HepG2 (cell line): ENCODE data around the gene PKD1L1. TPM values are rescaled to one million over a fixed set of nuclear protein-coding genes. Genes with fewer than 3 reads are reported as not detected.

Experiments used
- BCL6 ChIP-seq: IDR thresholded peaks from 2 replicates; pipeline ENCODE4 v1.6.1; 2016; ENCODE audit warnings: missing genetic modification reagents, missing compliant biosample characterization
- CREM ChIP-seq, 2 experiments: sonication (generic) in 1 of 2; formaldehyde crosslinking in 1 of 2; IDR thresholded peaks; 2 replicates each; pipeline versions ENCODE4 v1.4.0 to v1.6.1; 2016 to 2020; ENCODE audit warnings: antibody characterized with exemption in 1 of 2, mild to moderate bottlenecking in 1 of 2, missing genetic modification reagents in 1 of 2
- EP300 ChIP-seq, 3 experiments: sonication (generic) in 1 of 3; formaldehyde crosslinking in 1 of 3; IDR thresholded peaks; 2 replicates each; pipeline versions ENCODE4 v1.5.1 to v1.6.1; 2011 to 2020; ENCODE audit warnings: low read depth in 2 of 3, low read length in 2 of 3, borderline replicate concordance in 1 of 3, improper control_type of control experiment in 1 of 3, mild to moderate bottlenecking in 1 of 3, missing genetic modification reagents in 1 of 3, moderate library complexity in 1 of 3
- FOSL2 ChIP-seq: sonication (generic); formaldehyde crosslinking; IDR thresholded peaks from 2 replicates; pipeline ENCODE4 v1.4.0; 2020; ENCODE audit warnings: missing genetic modification reagents
- HHEX ChIP-seq: IDR thresholded peaks from 2 replicates; pipeline ENCODE4 v1.6.1; 2016; ENCODE audit warnings: control low read depth
- HOXD1 ChIP-seq: sonication (generic); formaldehyde crosslinking; IDR thresholded peaks from 2 replicates; pipeline ENCODE4 v1.5.0; 2020; ENCODE audit warnings: missing genetic modification reagents
- KLF12 ChIP-seq: sonication (generic); formaldehyde crosslinking; IDR thresholded peaks from 2 replicates; pipeline ENCODE4 v1.4.0; 2020; ENCODE audit warnings: missing genetic modification reagents, borderline replicate concordance
- MED1 ChIP-seq: sonication (generic); formaldehyde crosslinking; IDR thresholded peaks from 2 replicates; pipeline ENCODE4 v1.4.0; 2020; ENCODE audit warnings: missing genetic modification reagents
- NFIB ChIP-seq: sonication (generic); formaldehyde crosslinking; IDR thresholded peaks from 2 replicates; pipeline ENCODE4 v1.9.0; 2021; ENCODE audit warnings: missing genetic modification reagents, mild to moderate bottlenecking, borderline replicate concordance
- NR2F6 ChIP-seq, 2 experiments: IDR thresholded peaks; 2 replicates each; pipeline ENCODE4 v1.6.1; 2016; ENCODE audit warnings: antibody characterized with exemption in 1 of 2, mild to moderate bottlenecking in 1 of 2
- SYNCRIP ChIP-seq: fragments of 200-400 bp; formaldehyde crosslinking; IDR thresholded peaks from 2 replicates; pipeline ENCODE4 v1.6.1; 2018; ENCODE audit warnings: mild to moderate bottlenecking, low read depth, low read length; ENCODE audit not compliant: insufficient read depth
- TBX3 ChIP-seq: fragments of 450-650 bp; IDR thresholded peaks from 2 replicates; pipeline ENCODE4 v1.6.1; 2017; ENCODE audit warnings: antibody characterized with exemption, mild to moderate bottlenecking, inconsistent platforms, borderline replicate concordance
- TCF7L2 ChIP-seq: IDR thresholded peaks from 2 replicates; pipeline ENCODE4 v1.6.1; 2011; ENCODE audit warnings: mild to moderate bottlenecking, low read depth, low read length, moderate library complexity
- ZBTB43 ChIP-seq: sonication (generic); formaldehyde crosslinking; conservative IDR thresholded peaks from 2 replicates; pipeline ENCODE4 v1.4.0; 2020; ENCODE audit warnings: missing genetic modification reagents
- ZFX ChIP-seq: sonication (generic); formaldehyde crosslinking; IDR thresholded peaks from 2 replicates; pipeline ENCODE4 v1.4.0; 2020; ENCODE audit warnings: mild to moderate bottlenecking, low read depth, missing genetic modification reagents, moderate library complexity
- ZMYM2 ChIP-seq: sonication (generic); formaldehyde crosslinking; IDR thresholded peaks from 2 replicates; pipeline ENCODE4 v1.8.0; 2022; ENCODE audit warnings: mild to moderate bottlenecking, missing genetic modification reagents
- ZNF430 ChIP-seq: sonication (generic); formaldehyde crosslinking; IDR thresholded peaks from 2 replicates; pipeline ENCODE4 v1.9.0; 2021; ENCODE audit warnings: mild to moderate bottlenecking, missing genetic modification reagents
- polyA plus RNA-seq, 8 experiments: library from polyadenylated mRNA; depleted of rRNA in 3 of 8; stranded (reverse) in 7 of 8; unstranded in 1 of 8; fragments of >200 nt; fragmentation: Illumina TruSeq in 4 of 8; extraction: Trizol in 4 of 8; gene quantifications; 2 replicates each; pipeline versions ENCODE4 v1.2.1 to v1.2.3, GENCODE V29; 2011 to 2016; ENCODE audit warnings: low read depth in 4 of 8, missing spikeins in 1 of 8, mixed read lengths in 1 of 8; ENCODE audit not compliant: insufficient read depth in 1 of 8
- total RNA-seq, 5 experiments: library from RNA; depleted of rRNA; stranded (reverse); fragments of >200 nt; fragmentation: Illumina TruSeq; extraction: Trizol; gene quantifications; 2 replicates each; pipeline ENCODE4 v1.2.3, GENCODE V29; 2016; ENCODE audit warnings: low read depth in 1 of 5
- TF ChIP-seq, protein P1 (sequence below): fragments of 450-650 bp; IDR thresholded peaks from 2 replicates; pipeline ENCODE4 v1.6.1; 2016
- TF ChIP-seq, protein P2 (sequence below): sonication (generic); formaldehyde crosslinking; IDR thresholded peaks from 2 replicates; pipeline ENCODE4 v1.4.0; 2020; ENCODE audit warnings: missing genetic modification reagents
- TF ChIP-seq, protein P3 (sequence below): sonication (generic); formaldehyde crosslinking; IDR thresholded peaks from 2 replicates; pipeline ENCODE4 v1.8.0; 2022; ENCODE audit warnings: missing genetic modification reagents, mild to moderate bottlenecking, borderline replicate concordance

The PKD1L1 gene
- total and polyA plus RNA-seq, 2 of the 13 experiments (the other 11 are each of a cell fraction or from before 2014, with no cell fraction given) = 0.01 TPM; not detected in 1

- TF ChIP-seq, protein P1, sequence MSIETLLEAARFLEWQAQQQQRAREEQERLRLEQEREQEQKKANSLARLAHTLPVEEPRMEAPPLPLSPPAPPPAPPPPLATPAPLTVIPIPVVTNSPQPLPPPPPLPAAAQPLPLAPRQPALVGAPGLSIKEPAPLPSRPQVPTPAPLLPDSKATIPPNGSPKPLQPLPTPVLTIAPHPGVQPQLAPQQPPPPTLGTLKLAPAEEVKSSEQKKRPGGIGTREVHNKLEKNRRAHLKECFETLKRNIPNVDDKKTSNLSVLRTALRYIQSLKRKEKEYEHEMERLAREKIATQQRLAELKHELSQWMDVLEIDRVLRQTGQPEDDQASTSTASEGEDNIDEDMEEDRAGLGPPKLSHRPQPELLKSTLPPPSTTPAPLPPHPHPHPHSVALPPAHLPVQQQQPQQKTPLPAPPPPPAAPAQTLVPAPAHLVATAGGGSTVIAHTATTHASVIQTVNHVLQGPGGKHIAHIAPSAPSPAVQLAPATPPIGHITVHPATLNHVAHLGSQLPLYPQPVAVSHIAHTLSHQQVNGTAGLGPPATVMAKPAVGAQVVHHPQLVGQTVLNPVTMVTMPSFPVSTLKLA = no peak
- TF ChIP-seq ZFX (CRISPR knock-in tag) (0 out of 2 replicates have a peak, but pooled peaks have one; percentile 26), TCF7L2 (no peak), ZNF430 (CRISPR knock-in tag) (no peak), EP300 (IDR thresholded peaks at IDR 0.05; ENCODE audit: low read depth in 2 of 2, low read length in 2 of 2) (peak in 1 of 2 experiments; percentile 72; a peak in 2 of 4 replicates), EP300 (CRISPR knock-in tag; IDR thresholded peaks at IDR 0.05; ENCODE audit: borderline replicate concordance) (no peak; the same call in 1 of the 2 replicates), SYNCRIP (no peak), BCL6 (CRISPR knock-in tag) (peak; percentile 72), HHEX (CRISPR knock-in tag) (no peak), KLF12 (no peak), MED1 (CRISPR knock-in tag) (peak; percentile 53), CREM (IDR thresholded peaks at IDR 0.05) (peak; percentile 51), CREM (CRISPR knock-in tag; IDR thresholded peaks at IDR 0.05) (no peak), FOSL2 (CRISPR knock-in tag) (peak; percentile 75; the same call in 1 of the 2 replicates), ZMYM2 (CRISPR knock-in tag) (0 out of 2 replicates have a peak, but pooled peaks have one; percentile 30), NFIB (no peak), HOXD1 (CRISPR knock-in tag) (no peak), TBX3 (peak; percentile 50; the same call in 1 of the 2 replicates), NR2F6 (IDR thresholded peaks at IDR 0.05) (peak; percentile 73), NR2F6 (CRISPR knock-in tag; IDR thresholded peaks at IDR 0.05) (no peak), ZBTB43 (no peak)
- TF ChIP-seq, protein P2, sequence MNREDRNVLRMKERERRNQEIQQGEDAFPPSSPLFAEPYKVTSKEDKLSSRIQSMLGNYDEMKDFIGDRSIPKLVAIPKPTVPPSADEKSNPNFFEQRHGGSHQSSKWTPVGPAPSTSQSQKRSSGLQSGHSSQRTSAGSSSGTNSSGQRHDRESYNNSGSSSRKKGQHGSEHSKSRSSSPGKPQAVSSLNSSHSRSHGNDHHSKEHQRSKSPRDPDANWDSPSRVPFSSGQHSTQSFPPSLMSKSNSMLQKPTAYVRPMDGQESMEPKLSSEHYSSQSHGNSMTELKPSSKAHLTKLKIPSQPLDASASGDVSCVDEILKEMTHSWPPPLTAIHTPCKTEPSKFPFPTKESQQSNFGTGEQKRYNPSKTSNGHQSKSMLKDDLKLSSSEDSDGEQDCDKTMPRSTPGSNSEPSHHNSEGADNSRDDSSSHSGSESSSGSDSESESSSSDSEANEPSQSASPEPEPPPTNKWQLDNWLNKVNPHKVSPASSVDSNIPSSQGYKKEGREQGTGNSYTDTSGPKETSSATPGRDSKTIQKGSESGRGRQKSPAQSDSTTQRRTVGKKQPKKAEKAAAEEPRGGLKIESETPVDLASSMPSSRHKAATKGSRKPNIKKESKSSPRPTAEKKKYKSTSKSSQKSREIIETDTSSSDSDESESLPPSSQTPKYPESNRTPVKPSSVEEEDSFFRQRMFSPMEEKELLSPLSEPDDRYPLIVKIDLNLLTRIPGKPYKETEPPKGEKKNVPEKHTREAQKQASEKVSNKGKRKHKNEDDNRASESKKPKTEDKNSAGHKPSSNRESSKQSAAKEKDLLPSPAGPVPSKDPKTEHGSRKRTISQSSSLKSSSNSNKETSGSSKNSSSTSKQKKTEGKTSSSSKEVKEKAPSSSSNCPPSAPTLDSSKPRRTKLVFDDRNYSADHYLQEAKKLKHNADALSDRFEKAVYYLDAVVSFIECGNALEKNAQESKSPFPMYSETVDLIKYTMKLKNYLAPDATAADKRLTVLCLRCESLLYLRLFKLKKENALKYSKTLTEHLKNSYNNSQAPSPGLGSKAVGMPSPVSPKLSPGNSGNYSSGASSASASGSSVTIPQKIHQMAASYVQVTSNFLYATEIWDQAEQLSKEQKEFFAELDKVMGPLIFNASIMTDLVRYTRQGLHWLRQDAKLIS (CRISPR knock-in tag) = no peak
- TF ChIP-seq, protein P3, sequence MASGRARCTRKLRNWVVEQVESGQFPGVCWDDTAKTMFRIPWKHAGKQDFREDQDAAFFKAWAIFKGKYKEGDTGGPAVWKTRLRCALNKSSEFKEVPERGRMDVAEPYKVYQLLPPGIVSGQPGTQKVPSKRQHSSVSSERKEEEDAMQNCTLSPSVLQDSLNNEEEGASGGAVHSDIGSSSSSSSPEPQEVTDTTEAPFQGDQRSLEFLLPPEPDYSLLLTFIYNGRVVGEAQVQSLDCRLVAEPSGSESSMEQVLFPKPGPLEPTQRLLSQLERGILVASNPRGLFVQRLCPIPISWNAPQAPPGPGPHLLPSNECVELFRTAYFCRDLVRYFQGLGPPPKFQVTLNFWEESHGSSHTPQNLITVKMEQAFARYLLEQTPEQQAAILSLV (CRISPR knock-in tag) = no peak
These were observed 164.6 kb downstream of the PKD1L1 start (continued) for GRCh38 chr7:47783456-47784223.
